Ovary (tissue), 3 donors: Measurements from ENCODE around the gene ARFGEF3.
"Not testable (repeated sequence)": the region's sequence is repeated elsewhere in the genome, so short reads cannot be mapped to it uniquely, and the experiment has no call there.

ENCODE experiments used
- CTCF ChIP-seq, 3 donors: fragments of 450-650 bp in 2 of 3; fragments of 200-600 bp in 1 of 3; IDR thresholded peaks; one replicate each; pipeline versions ENCODE4 v1.5.1 to v1.8.0; 2016 to 2022; ENCODE audit warnings: antibody characterized with exemption in 3 of 3, mild to moderate bottlenecking in 1 of 3
- EP300 ChIP-seq: sonication (generic); formaldehyde crosslinking; IDR thresholded peaks from one replicate; pipeline ENCODE4 v1.6.1; 2017; ENCODE audit warnings: antibody characterized with exemption
- POLR2A ChIP-seq: fragments of 450-650 bp; IDR thresholded peaks from one replicate; pipeline ENCODE4 v1.6.1; 2017; ENCODE audit warnings: antibody characterized with exemption, mild to moderate bottlenecking, moderate library complexity
- donor health status: DM: no; HTN: no; CAD: no.

GRCh38 chr6:138288428-138289085 is 126.8 kb downstream of the ARFGEF3 start:
- TF ChIP-seq CTCF (IDR thresholded peaks at IDR 0.05); POLR2A; EP300: not testable (repeated sequence)
